Epithelial cell of umbilical artery (primary cell): ENCODE data around the gene SLC38A4. TPM values are rescaled to one million over a fixed set of nuclear protein-coding genes. Genes with fewer than 3 reads are reported as not detected.

ENCODE experiments used
- total RNA-seq: library from RNA; depleted of rRNA; stranded (reverse); fragments of >200 nt; gene quantifications from 2 replicates; pipeline ENCODE4 v1.2.3, GENCODE V29; 2014

The SLC38A4 gene, protein sequence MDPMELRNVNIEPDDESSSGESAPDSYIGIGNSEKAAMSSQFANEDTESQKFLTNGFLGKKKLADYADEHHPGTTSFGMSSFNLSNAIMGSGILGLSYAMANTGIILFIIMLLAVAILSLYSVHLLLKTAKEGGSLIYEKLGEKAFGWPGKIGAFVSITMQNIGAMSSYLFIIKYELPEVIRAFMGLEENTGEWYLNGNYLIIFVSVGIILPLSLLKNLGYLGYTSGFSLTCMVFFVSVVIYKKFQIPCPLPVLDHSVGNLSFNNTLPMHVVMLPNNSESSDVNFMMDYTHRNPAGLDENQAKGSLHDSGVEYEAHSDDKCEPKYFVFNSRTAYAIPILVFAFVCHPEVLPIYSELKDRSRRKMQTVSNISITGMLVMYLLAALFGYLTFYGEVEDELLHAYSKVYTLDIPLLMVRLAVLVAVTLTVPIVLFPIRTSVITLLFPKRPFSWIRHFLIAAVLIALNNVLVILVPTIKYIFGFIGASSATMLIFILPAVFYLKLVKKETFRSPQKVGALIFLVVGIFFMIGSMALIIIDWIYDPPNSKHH
- total RNA-seq, result 0.65 TPM in 1 of 2 replicates, not detected in the other

DNA sequence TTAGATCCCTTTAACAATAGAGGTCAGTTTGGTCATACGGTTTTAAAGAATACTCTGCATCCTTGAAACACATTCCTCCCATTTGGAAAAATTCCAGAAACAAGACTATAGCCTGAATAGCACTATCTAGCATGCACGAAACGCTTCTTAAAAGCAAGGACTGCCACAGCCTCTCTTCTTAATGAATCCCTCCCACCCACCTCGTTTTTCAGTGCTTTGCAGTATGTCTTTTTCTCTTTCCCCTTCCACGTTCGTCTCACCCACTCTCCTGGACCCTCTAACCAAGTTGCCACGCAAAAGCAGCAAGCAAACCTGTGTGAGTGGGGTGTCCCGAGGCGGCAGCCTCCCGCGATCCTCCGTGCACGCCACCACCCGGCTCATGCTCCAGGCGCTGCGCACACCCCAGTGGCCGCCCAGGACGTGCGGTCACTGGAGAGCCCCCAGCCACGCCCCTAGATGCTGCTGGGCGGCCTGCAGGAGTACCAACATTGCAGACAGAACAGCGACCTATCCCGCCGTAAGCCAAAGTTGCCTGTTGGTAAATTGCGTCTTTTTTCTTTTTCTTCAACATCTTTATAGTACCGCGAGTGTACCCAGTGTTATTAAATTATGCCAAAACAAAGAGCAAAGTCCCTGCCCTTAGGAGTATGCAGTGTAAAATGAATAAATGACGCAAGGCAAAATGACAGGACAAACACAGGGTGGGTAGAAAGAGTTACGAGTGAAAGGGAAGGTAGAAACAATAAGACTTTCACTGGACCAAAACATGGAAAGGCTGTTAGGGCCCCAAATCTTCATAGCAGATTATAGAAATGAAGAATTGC lies at the start of gene SLC38A4:
TSS of gene SLC38A4 (minus strand) at position 407 of the 824 bp plus-strand sequence. CDS start 32,926 bp downstream, outside the sequence.

